Parathyroid adenoma (tissue), 2 donors: ENCODE measurements around the gene ULBP2.
"Not testable (repeated sequence)": the region's sequence is repeated elsewhere in the genome, so short reads cannot be mapped to it uniquely, and the experiment has no call there.

Experiments
- H2AFZ ChIP-seq: fragments of 300-600 bp; sonication (generic); one replicate; pipeline ENCODE4 v1.7.0; 2017; ENCODE audit warnings: antibody characterized with exemption, mild to moderate bottlenecking
- H3K27ac ChIP-seq: fragments of 300-600 bp; sonication (generic); one replicate; pipeline ENCODE4 v1.7.0; 2017
- H3K27me3 ChIP-seq: fragments of 300-600 bp; sonication (generic); one replicate; pipeline ENCODE4 v1.7.0; 2017; ENCODE audit warnings: low read length; ENCODE audit not compliant: control insufficient read depth, insufficient read depth
- H3K36me3 ChIP-seq: fragments of 300-600 bp; sonication (generic); one replicate; pipeline ENCODE4 v1.7.0; 2017; ENCODE audit warnings: low read length; ENCODE audit not compliant: control insufficient read depth, insufficient read depth
- H3K4me1 ChIP-seq: fragments of 300-600 bp; sonication (generic); one replicate; pipeline ENCODE4 v1.7.0; 2017; ENCODE audit warnings: control low read depth
- H3K4me2 ChIP-seq: fragments of 300-600 bp; sonication (generic); one replicate; pipeline ENCODE4 v1.7.0; 2017; ENCODE audit warnings: low read length
- H3K4me3 ChIP-seq: fragments of 300-600 bp; sonication (generic); one replicate; pipeline ENCODE4 v1.7.0; 2017; ENCODE audit warnings: low read depth, low read length
- H3K79me2 ChIP-seq: fragments of 300-600 bp; sonication (generic); one replicate; pipeline ENCODE4 v1.7.0; 2017; ENCODE audit warnings: control low read depth
- H3K9ac ChIP-seq: fragments of 300-600 bp; sonication (generic); one replicate; pipeline ENCODE4 v1.7.0; 2017; ENCODE audit warnings: mild to moderate bottlenecking
- H3K9me3 ChIP-seq: fragments of 300-600 bp; sonication (generic); one replicate; pipeline ENCODE4 v1.7.0; 2017; ENCODE audit warnings: low read length; ENCODE audit not compliant: control insufficient read depth
- CTCF ChIP-seq: fragments of 300-600 bp; sonication (generic); IDR thresholded peaks from one replicate; pipeline ENCODE4 v1.7.0; 2017; ENCODE audit warnings: antibody characterized with exemption, mild to moderate bottlenecking
- donor health status: primary hyperparathyroidism.

The ULBP2 gene

GRCh38 chr6:149904661-149905370 is 37.0 kb upstream of the ULBP2 start:
- peaks cover 5% of the 10 kb centered on the region for H3K79me2 ChIP-seq
- no peak overlapping the region for H2AFZ ChIP-seq
- H3K9ac ChIP-seq: no peak overlapping the region
- no peaks in the 10 kb centered on the region for H3K36me3 ChIP-seq
- no peak for TF ChIP-seq CTCF
- H3K27ac ChIP-seq: no peak overlapping the region
- no peak overlapping the region for H3K4me3 ChIP-seq
- H3K9me3 ChIP-seq: no peaks in the 10 kb centered on the region
- H3K4me2 ChIP-seq: no peak overlapping the region
- no peaks in the 10 kb centered on the region for H3K4me1 ChIP-seq
- H3K27me3 ChIP-seq: no peaks in the 10 kb centered on the region

GRCh38 chr6:149905371-149905910 is 36.4 kb upstream of the ULBP2 start:
- no peaks in the 10 kb centered on the region for H3K4me1 ChIP-seq
- no peak overlapping the region for H2AFZ ChIP-seq
- no peaks in the 10 kb centered on the region for H3K27me3 ChIP-seq
- H3K36me3 ChIP-seq: no peaks in the 10 kb centered on the region
- no peak overlapping the region for H3K4me3 ChIP-seq
- peaks cover 5% of the 10 kb centered on the region for H3K79me2 ChIP-seq
- H3K4me2 ChIP-seq: no peak overlapping the region
- TF ChIP-seq CTCF: no peak
- no peak overlapping the region for H3K27ac ChIP-seq
- H3K9ac ChIP-seq: no peak overlapping the region
- H3K9me3 ChIP-seq: no peaks in the 10 kb centered on the region

- Histone ChIP-seq H3K27ac (no peak overlapping the region), H3K36me3 (no peaks in the 10 kb centered on the region), H3K9me3 (no peaks in the 10 kb centered on the region), H3K9ac (no peak overlapping the region), H3K4me2 (no peak overlapping the region), H3K4me1 (no peaks in the 10 kb centered on the region), H3K4me3 (no peak overlapping the region), H3K27me3 (no peaks in the 10 kb centered on the region), H3K79me2 (peaks cover 5% of the 10 kb centered on the region), H2AFZ (no peak overlapping the region)
- no peak for TF ChIP-seq CTCF
Measured at GRCh38 chr6:149905911-149906371, 35.9 kb upstream of the ULBP2 start.

- Histone ChIP-seq H3K79me2 (peaks cover 5% of the 10 kb centered on the region), H2AFZ (no peak overlapping the region), H3K27me3 (no peaks in the 10 kb centered on the region), H3K4me2 (no peak overlapping the region), H3K9ac (no peak overlapping the region), H3K27ac (no peak overlapping the region), H3K4me3 (no peak overlapping the region), H3K4me1 (no peaks in the 10 kb centered on the region), H3K9me3 (no peaks in the 10 kb centered on the region), H3K36me3 (no peaks in the 10 kb centered on the region)
- no peak for TF ChIP-seq CTCF
Measured at GRCh38 chr6:149906405-149906804, 35.4 kb upstream of the ULBP2 start.

GRCh38 chr6:149907317-149907716 is 34.5 kb upstream of the ULBP2 start:
- no peak overlapping the region for H2AFZ ChIP-seq
- H3K36me3 ChIP-seq: no peaks in the 10 kb centered on the region
- no peaks in the 10 kb centered on the region for H3K27me3 ChIP-seq
- H3K4me2 ChIP-seq: no peak overlapping the region
- no peak overlapping the region for H3K9ac ChIP-seq
- H3K4me3 ChIP-seq: no peak overlapping the region
- no peaks in the 10 kb centered on the region for H3K9me3 ChIP-seq
- no peaks in the 10 kb centered on the region for H3K4me1 ChIP-seq
- no peak overlapping the region for H3K27ac ChIP-seq
- peaks cover 5% of the 10 kb centered on the region for H3K79me2 ChIP-seq
- TF ChIP-seq CTCF: no peak

GRCh38 chr6:149908480-149908879 is 33.3 kb upstream of the ULBP2 start:
- H3K36me3 ChIP-seq, H3K9me3 ChIP-seq, H3K9ac ChIP-seq, H3K27me3 ChIP-seq, H3K79me2 ChIP-seq, H3K4me2 ChIP-seq, H3K27ac ChIP-seq, H3K4me1 ChIP-seq, H3K4me3 ChIP-seq, H2AFZ ChIP-seq: not testable (repeated sequence)
